ENCODE measurements around the gene PCDH17.

The PCDH17 gene

GRCh38 chr13:57698851-57699250 lies 67.3 kb downstream of the PCDH17 start:
- no peak for DNase-seq (ENCODE audit: extremely low read depth, low read depth)
- TF ChIP-seq, protein P1, sequence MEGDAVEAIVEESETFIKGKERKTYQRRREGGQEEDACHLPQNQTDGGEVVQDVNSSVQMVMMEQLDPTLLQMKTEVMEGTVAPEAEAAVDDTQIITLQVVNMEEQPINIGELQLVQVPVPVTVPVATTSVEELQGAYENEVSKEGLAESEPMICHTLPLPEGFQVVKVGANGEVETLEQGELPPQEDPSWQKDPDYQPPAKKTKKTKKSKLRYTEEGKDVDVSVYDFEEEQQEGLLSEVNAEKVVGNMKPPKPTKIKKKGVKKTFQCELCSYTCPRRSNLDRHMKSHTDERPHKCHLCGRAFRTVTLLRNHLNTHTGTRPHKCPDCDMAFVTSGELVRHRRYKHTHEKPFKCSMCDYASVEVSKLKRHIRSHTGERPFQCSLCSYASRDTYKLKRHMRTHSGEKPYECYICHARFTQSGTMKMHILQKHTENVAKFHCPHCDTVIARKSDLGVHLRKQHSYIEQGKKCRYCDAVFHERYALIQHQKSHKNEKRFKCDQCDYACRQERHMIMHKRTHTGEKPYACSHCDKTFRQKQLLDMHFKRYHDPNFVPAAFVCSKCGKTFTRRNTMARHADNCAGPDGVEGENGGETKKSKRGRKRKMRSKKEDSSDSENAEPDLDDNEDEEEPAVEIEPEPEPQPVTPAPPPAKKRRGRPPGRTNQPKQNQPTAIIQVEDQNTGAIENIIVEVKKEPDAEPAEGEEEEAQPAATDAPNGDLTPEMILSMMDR (IDR thresholded peaks at IDR 0.05; ENCODE audit: low read depth, low read length): no peak

GRCh38 chr13:57704031-57704430 lies 72.5 kb downstream of the PCDH17 start:
- DNase-seq (ENCODE audit: extremely low read depth, low read depth): no peak
- TF ChIP-seq, protein P1 (IDR thresholded peaks at IDR 0.05; ENCODE audit: low read depth, low read length): no peak

GRCh38 chr13:57716295-57716694 lies 84.8 kb downstream of the PCDH17 start:
- TF ChIP-seq, protein P1 (IDR thresholded peaks at IDR 0.05; ENCODE audit: low read depth, low read length): no peak

DNA sequence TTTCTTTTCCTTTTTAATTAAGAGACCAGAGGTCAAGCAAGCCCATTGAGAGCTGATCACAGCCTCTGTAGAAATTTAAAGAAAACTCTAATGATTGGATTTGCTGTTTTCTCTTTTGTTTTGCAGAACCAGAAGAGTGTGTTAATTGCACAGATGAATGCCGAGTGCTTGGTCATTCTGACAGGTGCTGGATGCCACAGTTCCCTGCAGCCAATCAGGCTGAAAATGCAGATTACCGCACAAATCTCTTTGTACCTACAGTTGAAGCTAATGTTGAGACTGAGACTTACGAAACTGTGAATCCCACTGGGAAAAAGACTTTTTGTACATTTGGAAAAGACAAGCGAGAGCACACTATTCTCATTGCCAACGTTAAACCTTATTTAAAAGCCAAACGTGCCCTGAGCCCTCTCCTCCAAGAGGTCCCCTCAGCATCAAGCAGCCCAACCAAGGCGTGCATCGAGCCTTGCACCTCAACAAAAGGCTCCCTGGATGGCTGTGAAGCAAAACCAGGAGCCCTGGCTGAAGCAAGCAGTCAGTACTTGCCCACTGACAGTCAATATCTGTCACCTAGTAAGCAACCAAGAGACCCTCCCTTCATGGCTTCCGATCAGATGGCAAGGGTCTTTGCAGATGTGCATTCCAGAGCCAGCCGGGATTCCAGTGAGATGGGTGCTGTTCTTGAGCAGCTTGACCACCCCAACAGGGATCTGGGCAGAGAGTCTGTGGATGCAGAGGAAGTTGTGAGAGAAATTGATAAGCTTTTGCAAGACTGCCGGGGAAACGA lies 93.1 kb downstream of the PCDH17 start:
- TF ChIP-seq, protein P1 (IDR thresholded peaks at IDR 0.05; ENCODE audit: low read depth, low read length): no peak
- no peak for DNase-seq (ENCODE audit: extremely low read depth, low read depth)

More at GRCh38 chr13:57716295-57716694, 84.8 kb downstream of the PCDH17 start:
- DNase-seq (ENCODE audit: extremely low read depth, low read depth): no peak

GRCh38 chr13:57725480-57725879 lies 93.9 kb downstream of the PCDH17 start:
- TF ChIP-seq, protein P1 (IDR thresholded peaks at IDR 0.05; ENCODE audit: low read depth, low read length): no peak
- no peak for DNase-seq (ENCODE audit: extremely low read depth, low read depth)

DNA sequence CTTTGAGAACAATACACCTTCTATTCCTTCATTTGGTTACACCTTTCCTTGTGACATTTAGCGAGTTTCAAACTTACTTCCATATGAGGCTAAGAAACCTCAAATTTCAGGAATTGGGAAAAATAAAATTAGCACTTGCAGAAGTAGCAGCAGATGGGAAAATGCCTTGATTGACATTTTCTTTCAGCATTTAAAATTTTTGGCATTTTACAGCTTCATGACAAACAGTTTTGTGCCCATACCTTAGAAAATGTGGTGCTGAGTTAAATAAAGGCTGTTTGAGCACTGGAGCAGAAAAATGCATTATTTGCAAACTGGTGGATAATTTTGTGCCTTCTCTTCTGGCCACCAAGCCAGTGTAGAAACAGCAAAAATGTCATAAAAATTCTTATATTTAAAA lies 95.4 kb downstream of the PCDH17 start:
- TF ChIP-seq, protein P1 (IDR thresholded peaks at IDR 0.05; ENCODE audit: low read depth, low read length): no peak
- no peak for DNase-seq (ENCODE audit: extremely low read depth, low read depth)

DNA sequence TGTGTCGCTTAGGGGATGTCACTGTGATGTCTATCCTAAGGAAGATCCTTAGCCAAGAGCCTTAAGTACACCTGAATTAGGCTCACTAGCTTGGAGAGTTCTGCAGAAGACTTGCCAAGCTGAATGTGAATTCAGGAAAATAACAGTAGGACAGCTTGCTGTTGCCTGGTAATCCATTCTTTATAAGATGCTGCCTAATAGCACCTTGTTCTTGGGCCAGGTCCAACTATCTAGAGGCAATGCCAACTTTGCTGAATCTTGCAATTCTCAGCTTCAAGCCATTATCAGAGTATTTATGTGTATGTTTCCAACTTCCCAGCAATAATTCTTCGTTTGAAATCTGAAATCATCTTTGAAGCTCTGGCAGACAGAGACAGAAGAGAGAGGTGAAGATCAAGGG lies 102.8 kb downstream of the PCDH17 start:
- TF ChIP-seq, protein P1 (IDR thresholded peaks at IDR 0.05; ENCODE audit: low read depth, low read length): no peak
- no peak for DNase-seq (ENCODE audit: extremely low read depth, low read depth)

Data from AG09319 (cell line).